ENCODE results near the gene HPS5. TPM values are rescaled to one million over a fixed set of nuclear protein-coding genes. Genes with fewer than 3 reads are reported as not detected.

The HPS5 gene
- total and polyA plus RNA-seq, 2 of the 4 experiments (the other 2 are of a cell fraction) = 7.9 to 28.3 TPM

GRCh38 chr11:18229501-18229900, 92.4 kb downstream of the HPS5 start:
- no peak overlapping the region for H2BK20ac ChIP-seq (ENCODE audit: low read depth, low read length)
- H3K14ac ChIP-seq (replicated peaks; ENCODE audit: low read depth, low read length) = no peak overlapping the region
- no peak overlapping the region for H3K23ac ChIP-seq (ENCODE audit: low read depth, low read length)
- H3K9ac ChIP-seq (ENCODE audit: low read depth, low read length) = no peak overlapping the region
- no peak overlapping the region for H2AFZ ChIP-seq (replicated peaks; ENCODE audit: low read length, poor library complexity)
- no peak overlapping the region for H2BK15ac ChIP-seq (ENCODE audit: low read depth, low read length)
- no peaks in the 10 kb centered on the region for H3K4me1 ChIP-seq (ENCODE audit: control insufficient read depth, insufficient read depth, low read length)
- ATAC-seq (ENCODE audit: low read depth) (no peak), DNase-seq (no peak)
- POLR2A ChIA-PET (ENCODE audit: unreplicated experiment) = no interaction called here
- H4K5ac ChIP-seq (ENCODE audit: low read depth, low read length) = no peak overlapping the region
- H2AK9ac ChIP-seq (replicated peaks; ENCODE audit: low read depth, low read length, poor library complexity) = no peak overlapping the region
- WGBS, 2 experiments (ENCODE audit: extremely low coverage in 2 of 2, insufficient read length in 1 of 2) = no CpG with 5 or more reads among the region's 3 CpGs
- H4K8ac ChIP-seq (ENCODE audit: low read depth in 2 of 2, low read length in 2 of 2) = no peak overlapping the region
- dilution Hi-C loops (cut with HindIII; ENCODE audit: low sequenced_read_pairs, unreplicated experiment) (no loop called here), in situ Hi-C loops (cut with MboI; ENCODE audit: low sequenced_read_pairs) (no loop called here), intact Hi-C loops (cut with micrococcal nuclease) (no loop called here)
- no peak for TF ChIP-seq NFE2L2 (IDR thresholded peaks at IDR 0.05; ENCODE audit: low read depth, low read length)
- no peak overlapping the region for H2BK5ac ChIP-seq (ENCODE audit: low read depth, low read length, poor library complexity, severe bottlenecking)
- no peaks in the 10 kb centered on the region for H4K20me1 ChIP-seq (ENCODE audit: insufficient read depth, low read length)
- H3K9me1 ChIP-seq (ENCODE audit: insufficient read depth, low read length) = no peaks in the 10 kb centered on the region
- H3K56ac ChIP-seq (ENCODE audit: extremely low read depth, insufficient read depth, low read length) = no peak overlapping the region
- CTCF ChIA-PET = interaction anchor here (0.6 to 1.6 kb wide), 2 partner anchors 14 to 16 kb away, joined by 3 read pairs; no protein-coding TSS in a partner anchor
- no peak overlapping the region for H3K4me2 ChIP-seq (ENCODE audit: low read depth, low read length)
- no peak overlapping the region for H4K91ac ChIP-seq (ENCODE audit: insufficient read depth, low read depth, low read length)
- H2AK5ac ChIP-seq (ENCODE audit: low read depth, low read length) = no peak overlapping the region
- no peaks in the 10 kb centered on the region for H3K36me3 ChIP-seq (ENCODE audit: control insufficient read depth, insufficient read depth, low read length)
- H3K27ac ChIP-seq (ENCODE audit: insufficient read depth, low read length) = no peak overlapping the region
- H3K18ac ChIP-seq (ENCODE audit: low read depth, low read length) = no peak overlapping the region
- BruUV-seq (replicated peaks) = no TSS peak
- H3K4me3 ChIP-seq (ENCODE audit: insufficient read depth, low read depth, low read length) = no peak overlapping the region
- H3K9me3 ChIP-seq (ENCODE audit: control insufficient read depth, insufficient read depth, low read length) = no peaks in the 10 kb centered on the region
- no peaks in the 10 kb centered on the region for H3K79me1 ChIP-seq (ENCODE audit: low read depth in 1 of 2, low read length in 2 of 2)
- H3K4ac ChIP-seq (ENCODE audit: low read depth, low read length) = no peak overlapping the region
- no peaks in the 10 kb centered on the region for H3K27me3 ChIP-seq (ENCODE audit: control insufficient read depth, insufficient read depth, low read length)
- no peak overlapping the region for H2BK120ac ChIP-seq (ENCODE audit: low read depth, low read length)

Small RNA genes within 50 kb of the gene (microRNA-seq; reads per million reads assigned to microRNA genes)
- not detected for gene RNA5SP333 (ENCODE audit: insufficient read depth, insufficient read length)
- gene RNA5SP334 (ENCODE audit: insufficient read depth, insufficient read length) = not detected

Small RNA genes within 50 kb of the gene (small RNA-seq; reads per million reads assigned to genes)
- gene RNA5SP333 (0 reads per million in 5 experiments), gene RNA5SP334 (0 reads per million in 5 experiments)

Other genes starting within 250 kb of the HPS5 start
- gene SAAL1, start 216.1 kb downstream of the HPS5 start, total RNA-seq (2012; rRNA removed) = 12.5 and 21.1 TPM in 2 replicates
- 12.5 and 12.8 TPM in 2 replicates for gene SAAL1, start 216.1 kb downstream of the HPS5 start, polyA plus RNA-seq (2012; rRNA removed)
- not detected in 2 replicates for gene MRGPRX3, start 189.6 kb downstream of the HPS5 start, total RNA-seq (2012; rRNA removed)
- gene MRGPRX3, start 189.6 kb downstream of the HPS5 start, polyA plus RNA-seq (2012; rRNA removed) = not detected in 2 replicates
- under 0.01 TPM in 1 of 2 replicates, not detected in the other for gene MRGPRX4, start 149.3 kb downstream of the HPS5 start, total RNA-seq (2012; rRNA removed)
- 0.05 TPM in 1 of 2 replicates, not detected in the other for gene MRGPRX4, start 149.3 kb downstream of the HPS5 start, polyA plus RNA-seq (2012; rRNA removed)
- gene SAA4, start 85.3 kb downstream of the HPS5 start, total RNA-seq (2012; rRNA removed) = not detected in 2 replicates
- not detected in 2 replicates for gene SAA4, start 85.3 kb downstream of the HPS5 start, polyA plus RNA-seq (2012; rRNA removed)
- not detected in 2 replicates for gene SAA2, start 73.5 kb downstream of the HPS5 start, total RNA-seq (2012; rRNA removed)
- gene SAA2, start 73.5 kb downstream of the HPS5 start, polyA plus RNA-seq (2012; rRNA removed) = not detected in 2 replicates
- gene SAA1, start 55.9 kb downstream of the HPS5 start, total RNA-seq (2012; rRNA removed) = not detected in 2 replicates
- not detected in 2 replicates for gene SAA1, start 55.9 kb downstream of the HPS5 start, polyA plus RNA-seq (2012; rRNA removed)
- 67.0 and 72.8 TPM in 2 replicates for gene GTF2H1, start 427 bp upstream of the HPS5 start, total RNA-seq (2012; rRNA removed)
- 20.7 and 25.0 TPM in 2 replicates for gene GTF2H1, start 427 bp upstream of the HPS5 start, polyA plus RNA-seq (2012; rRNA removed)
- gene LDHA, start 72.4 kb upstream of the HPS5 start, total RNA-seq (2012; rRNA removed) = 1,735 and 2,567 TPM in 2 replicates
- 1,293 and 1,813 TPM in 2 replicates for gene LDHA, start 72.4 kb upstream of the HPS5 start, polyA plus RNA-seq (2012; rRNA removed)
- gene LDHC, start 90.2 kb upstream of the HPS5 start, total RNA-seq (2012; rRNA removed) = not detected in 2 replicates
- gene LDHC, start 90.2 kb upstream of the HPS5 start, polyA plus RNA-seq (2012; rRNA removed) = not detected in 2 replicates
- gene LDHAL6A, start 133.7 kb upstream of the HPS5 start, total RNA-seq (2012; rRNA removed) = not detected in 2 replicates
- not detected in 2 replicates for gene LDHAL6A, start 133.7 kb upstream of the HPS5 start, polyA plus RNA-seq (2012; rRNA removed)
- 67.4 and 76.4 TPM in 2 replicates for gene TSG101, start 204.8 kb upstream of the HPS5 start, total RNA-seq (2012; rRNA removed)
- gene TSG101, start 204.8 kb upstream of the HPS5 start, polyA plus RNA-seq (2012; rRNA removed) = 108 and 113 TPM in 2 replicates